Neural progenitor cell (in vitro differentiated cells): ENCODE results near the gene MEIS2.

Experiments used
- CTCF ChIP-seq: fragments of 200-600 bp; sonication (generic); IDR thresholded peaks from 2 replicates; pipeline ENCODE4 v1.5.1; 2017; ENCODE audit warnings: antibody characterized with exemption, mild to moderate bottlenecking
- EZH2phosphoT487 ChIP-seq: fragments of 200-600 bp; sonication (generic); IDR thresholded peaks from 2 replicates; pipeline ENCODE4 v1.6.1; 2017; ENCODE audit warnings: antibody characterized with exemption

- TF ChIP-seq CTCF, result no peak
- TF ChIP-seq EZH2phosphoT487, result no peak
These were observed 145.9 kb downstream of the MEIS2 start for GRCh38 chr15:36954486-36954885.
